ENCODE measurements around the gene NANOS3. TPM values are rescaled to one million over a fixed set of nuclear protein-coding genes. Genes with fewer than 3 reads are reported as not detected.
A peak's percentile ranks its signal among the peaks of the same experiment; 100 is the strongest.

NANOS3 gene
- polyA plus RNA-seq, 2 donors = not detected

DNA sequence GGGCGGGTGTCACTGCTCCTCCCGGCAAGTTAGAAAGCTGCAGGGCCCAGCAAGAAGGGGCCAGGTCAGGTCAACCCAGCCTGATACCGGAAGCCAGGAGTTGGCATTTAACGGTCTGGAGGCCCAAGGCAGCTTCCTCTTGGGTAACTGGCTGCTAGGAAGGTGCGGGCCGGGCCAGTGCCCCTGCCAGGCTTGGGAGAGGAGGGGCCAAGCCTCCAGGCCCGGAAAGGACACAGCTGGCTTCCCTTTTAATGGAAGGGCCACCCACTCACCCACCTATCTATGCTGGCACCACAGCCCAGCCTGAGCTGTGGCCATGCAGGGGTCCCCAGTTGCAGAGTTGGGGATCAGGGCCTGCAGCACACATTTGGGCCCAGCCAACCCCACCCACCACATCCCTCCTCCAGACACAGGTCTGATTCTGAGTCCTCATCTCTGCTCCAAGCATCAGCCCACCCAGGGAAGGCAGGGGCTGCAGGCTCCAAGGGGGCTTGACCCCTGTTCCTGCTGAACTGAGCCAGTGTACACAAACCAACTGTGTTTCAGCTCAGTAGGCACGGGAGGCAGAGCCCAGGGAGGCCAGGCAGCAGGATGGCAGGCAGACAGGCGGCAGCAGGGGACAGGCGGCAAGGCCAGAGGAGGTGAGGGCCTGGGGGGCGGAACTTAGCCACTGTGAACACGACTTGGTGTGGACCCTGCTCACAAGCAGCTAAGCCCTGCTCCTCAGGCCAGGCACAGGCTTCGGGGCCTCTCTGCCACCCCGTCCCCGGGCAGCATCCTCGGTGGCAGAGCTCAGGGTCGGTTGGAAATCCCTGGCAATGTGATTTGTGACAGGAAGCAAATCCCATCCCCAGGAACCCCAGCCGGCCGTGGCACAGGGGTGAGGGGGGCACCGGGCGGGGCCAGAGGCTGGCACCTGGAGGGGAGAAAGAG, 40.9 kb upstream of the NANOS3 start:
- Histone ChIP-seq H3K4me1 (ENCODE audit: control insufficient read depth in 2 of 2, insufficient read depth in 2 of 2, low read length in 1 of 2) (peaks cover 10 to 31% of the 10 kb centered on the region in 2 donors), H3K27ac (ENCODE audit: low read depth in 2 of 2, low read length in 1 of 2) (peak overlapping the region; percentile 64 to 91), H3K9me3 (ENCODE audit: control insufficient read depth in 2 of 2, insufficient read depth in 1 of 2, low read depth in 1 of 2, low read length in 1 of 2) (no peaks in the 10 kb centered on the region), H3K4me3 (ENCODE audit: low read depth in 1 of 2, low read length in 2 of 2) (no peak overlapping the region), H3K36me3 (ENCODE audit: control insufficient read depth in 2 of 2, insufficient read depth in 2 of 2, low read length in 1 of 2) (peaks cover 0 to 15% of the 10 kb centered on the region in 2 donors), H3K27me3 (ENCODE audit: control insufficient read depth in 1 of 2, insufficient read depth in 2 of 2, low read length in 2 of 2) (no peaks in the 10 kb centered on the region)
- 39 to 51% methylated on average over 21 of the region's 21 CpGs for WGBS, 2 donors

DNA sequence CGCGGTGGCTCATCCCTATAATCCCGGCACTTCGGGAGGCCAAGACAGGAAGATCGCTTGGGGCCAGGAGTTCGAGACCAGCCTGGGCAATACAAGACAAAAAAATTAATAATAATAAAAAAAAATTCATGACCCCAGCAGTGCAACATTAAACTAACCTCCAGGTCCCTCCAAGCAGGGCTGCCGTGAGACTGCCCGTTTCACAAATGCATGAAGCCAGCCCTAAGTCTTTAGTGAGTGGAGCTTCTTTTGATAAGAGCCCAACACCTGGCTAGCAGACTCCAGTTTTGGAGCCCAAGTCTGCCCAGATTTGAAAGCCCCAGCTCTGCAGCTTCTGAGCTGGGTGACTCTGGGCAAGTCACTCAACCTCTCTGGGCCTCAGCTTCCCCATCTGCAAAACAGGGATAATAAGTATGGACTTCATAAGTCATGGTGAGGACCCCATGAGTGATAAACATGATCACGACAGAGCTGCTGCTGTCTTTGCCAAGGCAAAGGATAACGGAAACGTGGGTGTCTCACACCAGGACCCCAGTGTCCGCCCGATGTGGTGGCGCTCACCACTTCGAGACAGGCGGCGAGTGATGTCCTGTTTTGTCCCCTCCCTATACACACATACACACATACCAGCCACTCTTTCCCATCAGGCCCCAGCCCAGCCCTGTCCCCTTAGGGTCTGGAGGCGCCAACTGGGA, 38.4 kb upstream of the NANOS3 start:
- 31 to 42% methylated on average over 18 of the region's 18 CpGs for WGBS, 2 donors
- H3K4me3 ChIP-seq (ENCODE audit: low read depth in 1 of 2, low read length in 2 of 2) = peak overlapping the region; percentile 77 to 94
- H3K9me3 ChIP-seq (ENCODE audit: control insufficient read depth in 2 of 2, insufficient read depth in 1 of 2, low read depth in 1 of 2, low read length in 1 of 2) = no peaks in the 10 kb centered on the region
- no peaks in the 10 kb centered on the region for H3K27me3 ChIP-seq (ENCODE audit: control insufficient read depth in 1 of 2, insufficient read depth in 2 of 2, low read length in 2 of 2)
- peak overlapping the region; percentile 99 for H3K27ac ChIP-seq (ENCODE audit: low read depth in 2 of 2, low read length in 1 of 2)
- H3K4me1 ChIP-seq (ENCODE audit: control insufficient read depth in 2 of 2, insufficient read depth in 2 of 2, low read length in 1 of 2) = peaks cover 13 to 35% of the 10 kb centered on the region in 2 donors
- H3K36me3 ChIP-seq (ENCODE audit: control insufficient read depth in 2 of 2, insufficient read depth in 2 of 2, low read length in 1 of 2) = peaks cover 0 to 16% of the 10 kb centered on the region in 2 donors

DNA sequence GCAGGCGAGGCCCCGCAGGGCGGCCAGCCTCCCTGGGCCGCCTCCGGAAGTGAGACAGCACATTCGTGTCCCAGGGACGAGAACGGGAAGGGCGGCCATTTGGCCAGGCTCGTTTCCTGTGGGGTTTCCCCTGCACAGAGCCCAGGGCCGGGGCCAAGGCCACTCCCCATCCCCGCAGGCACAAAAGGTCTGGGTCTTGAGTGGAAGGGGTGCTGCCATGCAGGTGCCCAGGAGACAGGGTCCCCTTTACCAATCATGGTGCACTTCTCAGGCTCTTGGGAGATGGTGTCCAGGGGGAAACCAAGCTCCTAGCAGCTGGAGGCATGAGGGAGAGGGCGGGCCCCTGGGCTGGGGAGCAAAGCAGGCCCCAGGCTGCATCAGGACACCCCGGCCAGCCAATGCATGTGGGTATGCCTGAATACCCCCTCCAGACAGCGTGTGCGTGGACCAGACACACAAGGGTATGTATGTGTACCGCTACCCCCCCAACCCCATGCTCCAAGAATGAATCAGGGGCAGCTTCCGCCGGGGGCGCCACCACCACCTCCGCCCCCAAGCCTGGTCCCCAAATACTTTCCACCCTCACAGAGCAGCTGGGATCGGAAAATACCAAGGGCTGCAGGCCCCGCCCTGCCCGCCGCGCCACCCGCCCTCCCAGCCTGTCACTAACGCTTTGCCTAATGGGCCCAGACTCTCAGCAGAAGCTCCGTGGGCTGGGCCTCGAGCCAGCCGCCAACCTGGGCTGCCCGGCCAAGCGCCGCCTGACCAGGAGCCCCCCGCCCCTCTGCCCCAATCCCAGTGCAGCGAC, 37.6 kb upstream of the NANOS3 start:
- Histone ChIP-seq H3K27ac (ENCODE audit: low read depth in 2 of 2, low read length in 1 of 2) (peak overlapping the region; percentile 99), H3K9me3 (ENCODE audit: control insufficient read depth in 2 of 2, insufficient read depth in 1 of 2, low read depth in 1 of 2, low read length in 1 of 2) (no peaks in the 10 kb centered on the region), H3K4me1 (ENCODE audit: control insufficient read depth in 2 of 2, insufficient read depth in 2 of 2, low read length in 1 of 2) (peaks cover 14 to 35% of the 10 kb centered on the region in 2 donors), H3K36me3 (ENCODE audit: control insufficient read depth in 2 of 2, insufficient read depth in 2 of 2, low read length in 1 of 2) (peaks cover 0 to 14% of the 10 kb centered on the region in 2 donors), H3K27me3 (ENCODE audit: control insufficient read depth in 1 of 2, insufficient read depth in 2 of 2, low read length in 2 of 2) (no peaks in the 10 kb centered on the region), H3K4me3 (ENCODE audit: low read depth in 1 of 2, low read length in 2 of 2) (peak overlapping the region; percentile 77 to 94)
- WGBS, 2 donors = 1 to 11% methylated on average over 36 of the region's 36 CpGs

DNA sequence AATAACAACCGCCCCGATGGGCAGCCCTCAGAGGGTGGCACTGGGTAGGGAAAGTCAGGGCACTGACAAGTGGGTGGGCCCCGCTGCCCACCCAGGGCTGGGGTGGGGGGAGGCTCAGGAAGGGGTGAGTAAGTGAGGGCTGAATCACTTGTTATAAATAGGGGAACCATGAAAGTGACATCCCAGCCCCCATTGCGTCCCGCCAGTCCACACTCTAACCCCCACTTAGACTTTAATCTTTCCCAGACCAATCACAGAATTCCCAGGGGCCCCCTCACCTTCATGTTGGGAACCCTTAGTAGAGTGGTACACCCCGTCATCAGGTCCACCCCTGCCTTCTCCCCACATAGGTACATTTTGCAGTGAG, 37.0 kb upstream of the NANOS3 start:
- Histone ChIP-seq H3K27ac (ENCODE audit: low read depth in 2 of 2, low read length in 1 of 2) (peak overlapping the region; percentile 99), H3K9me3 (ENCODE audit: control insufficient read depth in 2 of 2, insufficient read depth in 1 of 2, low read depth in 1 of 2, low read length in 1 of 2) (no peaks in the 10 kb centered on the region), H3K27me3 (ENCODE audit: control insufficient read depth in 1 of 2, insufficient read depth in 2 of 2, low read length in 2 of 2) (no peaks in the 10 kb centered on the region), H3K36me3 (ENCODE audit: control insufficient read depth in 2 of 2, insufficient read depth in 2 of 2, low read length in 1 of 2) (peaks cover 0 to 12% of the 10 kb centered on the region in 2 donors), H3K4me3 (ENCODE audit: low read depth in 1 of 2, low read length in 2 of 2) (peak overlapping the region; percentile 77 to 94), H3K4me1 (ENCODE audit: control insufficient read depth in 2 of 2, insufficient read depth in 2 of 2, low read length in 1 of 2) (peaks cover 14 to 31% of the 10 kb centered on the region in 2 donors)
- 3 to 20% methylated on average over 6 of the region's 6 CpGs for WGBS, 2 donors

DNA sequence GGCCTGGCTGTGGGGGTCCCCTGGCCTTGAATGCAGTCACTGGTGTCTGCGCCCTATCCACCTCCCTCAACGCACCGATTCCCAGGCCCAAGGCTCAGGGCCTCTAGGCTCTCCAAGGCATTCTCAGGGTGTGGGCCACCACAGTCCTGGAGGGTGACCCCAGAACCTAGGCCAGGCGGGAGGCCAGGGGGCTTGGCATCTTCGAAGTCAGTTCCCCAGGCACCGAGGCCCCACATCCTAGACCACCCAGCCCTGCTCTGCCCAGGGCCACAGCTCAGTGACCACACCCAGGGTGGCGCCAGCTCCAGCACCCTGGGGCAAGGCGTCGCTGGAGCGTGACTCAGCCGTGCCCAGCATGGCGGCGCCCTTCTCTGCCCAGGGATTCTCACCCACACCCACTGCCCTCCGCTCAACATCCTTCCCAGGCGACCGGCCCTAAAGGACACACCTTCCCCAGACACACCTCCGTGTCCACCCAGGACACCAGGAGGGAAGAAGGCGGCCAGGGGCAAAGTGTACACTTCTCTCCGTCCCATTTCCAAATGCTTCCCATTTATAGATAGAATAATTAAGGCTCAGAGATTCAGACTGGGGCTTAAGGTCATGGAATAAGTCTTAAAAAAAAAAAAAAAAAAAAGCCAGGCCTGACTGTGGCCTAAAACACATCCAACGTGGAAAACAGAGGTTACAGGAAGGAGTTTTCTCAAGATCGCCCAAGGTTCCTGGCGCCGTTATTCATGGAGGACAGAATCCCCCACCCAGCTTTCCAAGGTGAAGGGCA, 36.4 kb upstream of the NANOS3 start:
- peak overlapping the region; percentile 99 for H3K27ac ChIP-seq (ENCODE audit: low read depth in 2 of 2, low read length in 1 of 2)
- H3K9me3 ChIP-seq (ENCODE audit: control insufficient read depth in 2 of 2, insufficient read depth in 1 of 2, low read depth in 1 of 2, low read length in 1 of 2) = no peaks in the 10 kb centered on the region
- peaks cover 0 to 12% of the 10 kb centered on the region in 2 donors for H3K36me3 ChIP-seq (ENCODE audit: control insufficient read depth in 2 of 2, insufficient read depth in 2 of 2, low read length in 1 of 2)
- 8 to 29% methylated on average over 23 of the region's 23 CpGs for WGBS, 2 donors
- H3K4me3 ChIP-seq (ENCODE audit: low read depth in 1 of 2, low read length in 2 of 2) = peak overlapping the region; percentile 77 to 94
- peaks cover 14 to 31% of the 10 kb centered on the region in 2 donors for H3K4me1 ChIP-seq (ENCODE audit: control insufficient read depth in 2 of 2, insufficient read depth in 2 of 2, low read length in 1 of 2)
- H3K27me3 ChIP-seq (ENCODE audit: control insufficient read depth in 1 of 2, insufficient read depth in 2 of 2, low read length in 2 of 2) = no peaks in the 10 kb centered on the region

DNA sequence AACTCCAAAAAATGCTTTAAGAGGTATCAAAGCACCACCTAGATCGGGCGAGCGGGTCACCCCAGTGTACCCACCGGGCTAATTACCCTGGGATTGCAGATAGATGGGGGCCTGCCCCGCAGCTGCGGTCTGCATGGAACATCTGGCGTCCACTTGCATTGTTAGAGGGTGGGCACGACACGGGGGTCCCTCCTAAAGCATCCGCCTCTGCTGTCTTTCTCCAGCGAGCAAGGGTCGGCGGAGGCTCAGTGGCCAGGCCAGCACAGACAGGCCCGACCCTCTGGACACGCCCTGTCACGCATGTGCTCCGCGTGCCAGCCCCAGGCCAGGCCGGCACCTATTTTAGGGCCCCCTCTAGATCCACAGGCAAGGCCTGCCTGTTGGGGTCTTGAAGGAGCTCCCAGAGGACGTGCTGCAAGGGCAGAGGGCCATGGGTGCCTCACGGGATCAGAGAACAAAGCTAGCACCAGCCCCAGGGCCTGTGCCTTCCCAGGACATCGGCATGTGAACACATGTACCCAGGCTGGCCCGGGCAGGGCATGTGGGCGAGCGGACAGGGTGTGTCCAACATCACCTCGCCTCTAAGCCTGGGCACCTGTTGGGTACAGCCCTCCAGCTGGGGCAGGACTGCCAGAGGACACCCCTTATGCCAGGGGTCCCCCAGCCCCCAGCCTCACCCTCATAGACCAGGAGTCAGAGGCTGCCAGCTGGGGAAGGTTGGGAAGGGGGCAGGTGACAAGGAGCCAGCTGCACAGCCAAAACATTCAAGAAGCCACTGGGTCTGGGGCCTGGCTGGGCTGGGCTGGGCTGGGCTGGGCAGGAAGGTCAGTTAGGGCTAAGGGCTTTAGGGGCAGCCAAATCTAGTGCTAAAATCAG, 35.6 kb upstream of the NANOS3 start:
- H3K27ac ChIP-seq (ENCODE audit: low read depth in 2 of 2, low read length in 1 of 2) = peak overlapping the region; percentile 99
- peak overlapping the region; percentile 77 to 94 for H3K4me3 ChIP-seq (ENCODE audit: low read depth in 1 of 2, low read length in 2 of 2)
- H3K27me3 ChIP-seq (ENCODE audit: control insufficient read depth in 1 of 2, insufficient read depth in 2 of 2, low read length in 2 of 2) = no peaks in the 10 kb centered on the region
- peaks cover 7 to 27% of the 10 kb centered on the region in 2 donors for H3K4me1 ChIP-seq (ENCODE audit: control insufficient read depth in 2 of 2, insufficient read depth in 2 of 2, low read length in 1 of 2)
- H3K9me3 ChIP-seq (ENCODE audit: control insufficient read depth in 2 of 2, insufficient read depth in 1 of 2, low read depth in 1 of 2, low read length in 1 of 2) = no peaks in the 10 kb centered on the region
- H3K36me3 ChIP-seq (ENCODE audit: control insufficient read depth in 2 of 2, insufficient read depth in 2 of 2, low read length in 1 of 2) = peaks cover 0 to 4% of the 10 kb centered on the region in 2 donors
- 3 to 29% methylated on average over 26 of the region's 26 CpGs for WGBS, 2 donors

DNA sequence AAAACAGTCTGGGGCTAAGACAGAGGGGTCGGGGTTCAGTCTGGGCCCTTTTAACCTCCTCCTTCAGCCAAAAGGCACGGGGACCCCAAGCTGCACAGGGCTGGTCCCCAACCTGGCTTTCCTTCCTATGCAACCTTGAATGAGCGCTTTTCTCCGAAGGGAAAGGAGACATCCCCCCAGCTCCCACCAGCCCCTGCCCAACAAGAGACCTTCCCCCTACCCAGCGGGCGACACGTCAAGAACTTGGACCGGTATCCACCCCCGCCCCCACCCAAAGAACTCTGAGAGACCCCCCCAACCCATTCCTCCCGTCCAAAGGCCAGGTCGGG, 35.0 kb upstream of the NANOS3 start:
- peaks cover 0 to 2% of the 10 kb centered on the region in 2 donors for H3K36me3 ChIP-seq (ENCODE audit: control insufficient read depth in 2 of 2, insufficient read depth in 2 of 2, low read length in 1 of 2)
- H3K9me3 ChIP-seq (ENCODE audit: control insufficient read depth in 2 of 2, insufficient read depth in 1 of 2, low read depth in 1 of 2, low read length in 1 of 2) = no peaks in the 10 kb centered on the region
- peak overlapping the region; percentile 99 for H3K27ac ChIP-seq (ENCODE audit: low read depth in 2 of 2, low read length in 1 of 2)
- 0 to 3% methylated on average over 11 of the region's 11 CpGs for WGBS, 2 donors
- peaks cover 6 to 30% of the 10 kb centered on the region in 2 donors for H3K4me1 ChIP-seq (ENCODE audit: control insufficient read depth in 2 of 2, insufficient read depth in 2 of 2, low read length in 1 of 2)
- H3K27me3 ChIP-seq (ENCODE audit: control insufficient read depth in 1 of 2, insufficient read depth in 2 of 2, low read length in 2 of 2) = no peaks in the 10 kb centered on the region
- peak overlapping the region; percentile 77 to 94 for H3K4me3 ChIP-seq (ENCODE audit: low read depth in 1 of 2, low read length in 2 of 2)

DNA sequence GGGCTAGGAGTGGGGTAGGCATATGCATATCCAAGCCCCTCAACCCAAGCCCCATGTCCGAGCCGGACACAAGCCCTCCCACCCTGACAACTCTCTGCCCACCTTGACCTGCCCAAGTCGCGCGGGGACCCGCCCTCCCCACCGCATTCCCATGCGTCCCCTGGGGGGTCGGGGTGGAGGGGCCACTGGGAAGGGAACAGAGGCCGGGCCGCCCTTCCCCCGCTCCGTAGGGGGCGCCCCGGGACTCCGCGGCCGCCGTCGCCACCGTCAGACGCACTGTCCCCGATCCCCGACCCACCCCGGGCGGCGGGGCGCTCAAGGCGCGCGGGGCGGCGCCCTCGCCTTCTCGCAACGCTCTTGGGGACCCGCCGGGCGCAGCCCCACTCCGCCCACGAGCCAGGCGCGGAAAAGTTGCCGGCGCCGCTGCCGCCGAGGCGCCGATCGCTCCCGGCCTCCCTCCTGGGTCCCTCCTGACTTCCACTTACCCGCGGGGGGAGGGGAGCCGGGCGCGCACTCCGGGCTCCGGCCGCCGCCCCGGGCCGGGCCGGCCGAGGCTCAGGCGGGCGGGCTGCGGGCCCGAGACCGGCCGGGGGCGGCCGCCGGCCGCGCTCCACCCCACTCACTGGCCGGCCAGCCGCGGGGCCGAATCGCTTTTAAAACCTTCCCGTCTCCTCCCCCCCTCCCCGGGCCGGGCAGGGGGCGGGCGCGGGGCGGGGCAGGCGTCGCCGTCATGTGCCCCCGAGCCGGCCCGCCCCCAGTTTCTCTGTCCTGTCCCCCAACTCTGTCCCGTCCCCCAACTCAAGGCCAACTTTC, 34.4 kb upstream of the NANOS3 start:
- no peaks in the 10 kb centered on the region for H3K27me3 ChIP-seq (ENCODE audit: control insufficient read depth in 1 of 2, insufficient read depth in 2 of 2, low read length in 2 of 2)
- WGBS, 2 donors = 0 to 1% methylated on average over 46 to 95 of the region's 95 CpGs
- peak overlapping the region; percentile 99 for H3K27ac ChIP-seq (ENCODE audit: low read depth in 2 of 2, low read length in 1 of 2)
- H3K4me3 ChIP-seq (ENCODE audit: low read depth in 1 of 2, low read length in 2 of 2) = peak overlapping the region; percentile 77 to 94
- peaks cover 0 to 2% of the 10 kb centered on the region in 2 donors for H3K36me3 ChIP-seq (ENCODE audit: control insufficient read depth in 2 of 2, insufficient read depth in 2 of 2, low read length in 1 of 2)
- no peaks in the 10 kb centered on the region for H3K9me3 ChIP-seq (ENCODE audit: control insufficient read depth in 2 of 2, insufficient read depth in 1 of 2, low read depth in 1 of 2, low read length in 1 of 2)
- H3K4me1 ChIP-seq (ENCODE audit: control insufficient read depth in 2 of 2, insufficient read depth in 2 of 2, low read length in 1 of 2) = peaks cover 8 to 28% of the 10 kb centered on the region in 2 donors
